Cardiac septum (tissue), 1 donor: ENCODE data around the gene PPIG. TPM values are rescaled to one million over a fixed set of nuclear protein-coding genes. Genes with fewer than 3 reads are reported as not detected.
"Not testable (repeated sequence)": the region's sequence is repeated elsewhere in the genome, so short reads cannot be mapped to it uniquely, and the experiment has no call there.

Experiments
- DNase-seq: peaks from one replicate; pipeline ENCODE4 v3.0.0-alpha.2; 2020; ENCODE audit warnings: low spot score
- intact Hi-C: fragments of 100-400 bp; cut with DNase I; formaldehyde crosslinking; loops from one replicate; pipeline ENCODE4 v1.14.0; 2022
- total RNA-seq: library from RNA; stranded (reverse); fragmentation: NEBNext Ultra II Directional; extraction: Animal tissue kit (Norgen Biotek cat#: 25700); gene quantifications from one replicate; pipeline ENCODE4 v1.2.1, GENCODE V29; 2021
- donor health status: DM: no; HTN: no; CAD: no.

Gene PPIG
- total RNA-seq, 1 donor from 2014 or later: 40.6 TPM

GRCh38 chr2:169686825-169687224, 102.7 kb downstream of the PPIG start:
- DNase-seq, intact Hi-C loops: not testable (repeated sequence)

GRCh38 chr2:169687943-169688342, 103.8 kb downstream of the PPIG start:
- DNase-seq, intact Hi-C loops: not testable (repeated sequence)

- DNase-seq: no peak
- intact Hi-C loops: loop anchor here (5.0 kb wide), 2 partner anchors 41 to 109 kb away; partner anchors contain the start of genes KLHL23 and PPIG
Measured at GRCh38 chr2:169690958-169691357, 106.8 kb downstream of the PPIG start.

Other genes starting within 250 kb of the PPIG start
- 0.30 TPM for gene LRP2, start 221.8 kb upstream of the PPIG start, total RNA-seq
- gene BBS5, start 104.9 kb upstream of the PPIG start, total RNA-seq: 8.2 TPM
- 90.5 TPM for gene KLHL41, start 74.6 kb upstream of the PPIG start, total RNA-seq
- 65.2 TPM for gene FASTKD1, start 10.5 kb upstream of the PPIG start, total RNA-seq
- not detected for gene CFAP210, start 110.1 kb downstream of the PPIG start, total RNA-seq
- gene PHOSPHO2, start 110.1 kb downstream of the PPIG start, total RNA-seq: 2.2 TPM
- gene KLHL23, start 149.5 kb downstream of the PPIG start, total RNA-seq: 9.0 TPM
- 61.8 TPM for gene SSB, start 214.5 kb downstream of the PPIG start, total RNA-seq
- gene METTL5, start 240.6 kb downstream of the PPIG start, total RNA-seq: 61.5 TPM
- 87.5 TPM for gene UBR3, start 243.1 kb downstream of the PPIG start, total RNA-seq